Measurements from ENCODE around the gene TNNT1.
A peak's percentile ranks its signal among the peaks of the same experiment; 100 is the strongest.

The TNNT1 gene

DNA sequence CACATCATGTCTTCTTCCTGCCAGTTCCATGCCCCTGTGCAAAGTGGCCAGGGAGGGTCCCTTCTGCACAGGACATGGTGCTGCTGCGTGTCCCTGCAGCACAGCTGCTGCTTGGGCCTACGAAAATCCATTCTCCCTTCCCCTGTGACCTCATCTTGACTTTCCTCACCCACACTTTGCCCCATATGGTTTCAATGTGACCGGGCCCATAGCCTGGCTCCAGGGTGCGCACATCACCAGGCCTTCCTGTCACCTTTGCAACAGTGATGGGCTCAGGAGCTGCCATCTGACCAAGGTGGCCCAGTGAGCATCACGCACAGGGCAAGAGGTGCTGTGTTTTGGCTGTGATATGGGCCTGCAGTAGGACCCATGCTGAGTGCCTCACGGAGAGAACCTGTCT, 42.4 kb downstream of the TNNT1 start:
- no peak for DNase-seq

DNA sequence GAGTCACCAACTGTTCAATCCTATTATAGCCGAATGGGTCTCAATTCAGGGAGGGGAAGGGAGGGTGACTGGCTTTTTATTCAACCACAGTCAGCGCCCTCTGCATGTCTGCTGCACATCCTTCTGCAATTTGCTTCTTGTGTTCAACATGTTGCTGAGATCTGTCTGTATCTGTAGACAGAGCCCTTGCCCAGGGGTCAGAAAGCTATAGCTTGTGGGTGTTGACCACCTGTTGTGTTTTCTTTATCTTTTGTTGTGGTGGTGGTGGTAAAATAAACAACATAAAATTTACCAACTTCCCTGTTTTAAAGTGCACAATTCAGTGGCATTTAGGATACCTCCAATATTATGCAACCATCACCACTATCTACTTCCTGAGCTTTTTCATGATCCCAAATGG, 43.8 kb downstream of the TNNT1 start:
- DNase-seq = no peak

DNA sequence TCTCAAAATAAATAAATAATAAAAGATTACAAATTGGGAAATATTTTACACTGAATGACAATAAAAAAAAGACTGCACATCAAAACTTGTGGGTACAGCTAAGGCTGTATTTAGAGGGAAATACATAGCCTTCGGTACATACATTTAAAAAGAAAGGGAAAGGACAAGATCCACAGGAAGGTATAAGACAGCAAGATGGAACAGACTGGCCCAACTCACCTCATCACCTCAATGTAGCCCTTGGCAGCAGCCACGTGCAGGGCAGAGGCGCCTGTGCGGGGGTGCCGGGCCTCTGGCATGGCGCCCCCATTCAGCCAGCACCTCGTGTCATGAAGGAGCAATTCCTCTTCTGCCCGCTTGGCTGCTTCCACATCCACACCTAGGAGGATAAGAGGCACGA, 45.8 kb downstream of the TNNT1 start:
- no peak for DNase-seq

DNA sequence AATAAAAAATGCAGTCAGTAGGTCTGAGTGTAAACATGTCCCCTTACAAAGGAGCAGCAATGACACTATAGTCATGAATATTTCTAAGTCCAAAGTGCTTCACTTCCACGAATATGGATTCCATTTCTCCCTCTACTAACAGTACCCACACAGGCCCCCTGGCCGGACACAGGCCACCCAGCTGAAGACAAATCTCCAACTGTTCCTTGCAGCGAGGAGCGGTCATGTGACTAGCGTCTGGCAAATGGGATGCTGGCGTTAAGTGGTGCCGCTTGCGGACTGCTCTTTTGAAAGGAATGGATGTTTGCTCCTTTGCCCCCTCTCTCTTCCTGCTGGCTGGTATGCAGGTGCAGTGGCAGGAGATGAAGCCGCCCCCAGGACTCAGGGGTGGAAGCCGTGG, 47.7 kb downstream of the TNNT1 start:
- no peak for DNase-seq

DNA sequence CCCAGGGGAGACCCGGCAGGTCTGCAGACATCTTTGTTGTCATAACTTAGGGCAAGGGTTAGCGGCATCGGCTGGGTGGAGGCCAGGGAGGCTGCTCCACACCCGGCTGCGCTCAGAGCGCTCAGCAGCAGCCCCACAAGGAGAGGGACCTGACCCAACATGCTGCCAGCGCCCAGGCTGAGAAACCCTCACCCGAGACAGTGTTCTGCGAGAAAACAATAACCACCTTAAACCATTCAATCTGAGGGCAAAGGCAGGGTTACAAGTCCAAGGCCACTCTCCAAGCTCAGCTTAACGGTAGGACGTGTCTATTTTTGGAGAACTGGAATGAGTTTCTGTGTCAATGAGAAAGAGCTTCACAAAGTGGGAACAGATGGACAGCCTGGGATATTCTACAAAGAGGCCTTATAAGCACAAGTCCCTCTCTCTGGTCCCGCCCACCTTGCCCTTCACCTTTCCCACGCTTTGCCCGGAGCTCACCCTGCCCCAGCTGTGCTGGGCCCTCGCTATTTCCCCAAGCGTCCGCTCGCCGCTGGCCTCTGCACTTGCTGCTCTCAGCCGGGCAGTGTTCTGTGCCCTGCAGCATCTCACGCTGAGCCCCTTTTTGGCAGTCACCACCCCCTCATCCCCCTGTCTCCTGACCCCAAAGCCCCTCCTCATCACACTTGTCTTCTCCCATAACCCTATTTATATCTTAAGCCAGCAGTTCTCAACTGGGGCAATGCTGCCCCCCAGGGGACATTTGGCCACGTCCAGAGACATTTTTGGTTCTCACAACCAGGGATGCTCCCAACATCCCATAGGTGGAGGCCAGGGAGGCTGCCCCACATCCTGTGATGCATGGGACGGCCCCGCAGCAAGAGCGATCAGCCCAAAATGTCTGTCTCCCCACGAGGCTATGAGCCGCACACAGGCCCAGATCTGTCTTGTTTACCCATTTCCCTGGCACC, 49.2 kb downstream of the TNNT1 start:
- DNase-seq = no peak

DNA sequence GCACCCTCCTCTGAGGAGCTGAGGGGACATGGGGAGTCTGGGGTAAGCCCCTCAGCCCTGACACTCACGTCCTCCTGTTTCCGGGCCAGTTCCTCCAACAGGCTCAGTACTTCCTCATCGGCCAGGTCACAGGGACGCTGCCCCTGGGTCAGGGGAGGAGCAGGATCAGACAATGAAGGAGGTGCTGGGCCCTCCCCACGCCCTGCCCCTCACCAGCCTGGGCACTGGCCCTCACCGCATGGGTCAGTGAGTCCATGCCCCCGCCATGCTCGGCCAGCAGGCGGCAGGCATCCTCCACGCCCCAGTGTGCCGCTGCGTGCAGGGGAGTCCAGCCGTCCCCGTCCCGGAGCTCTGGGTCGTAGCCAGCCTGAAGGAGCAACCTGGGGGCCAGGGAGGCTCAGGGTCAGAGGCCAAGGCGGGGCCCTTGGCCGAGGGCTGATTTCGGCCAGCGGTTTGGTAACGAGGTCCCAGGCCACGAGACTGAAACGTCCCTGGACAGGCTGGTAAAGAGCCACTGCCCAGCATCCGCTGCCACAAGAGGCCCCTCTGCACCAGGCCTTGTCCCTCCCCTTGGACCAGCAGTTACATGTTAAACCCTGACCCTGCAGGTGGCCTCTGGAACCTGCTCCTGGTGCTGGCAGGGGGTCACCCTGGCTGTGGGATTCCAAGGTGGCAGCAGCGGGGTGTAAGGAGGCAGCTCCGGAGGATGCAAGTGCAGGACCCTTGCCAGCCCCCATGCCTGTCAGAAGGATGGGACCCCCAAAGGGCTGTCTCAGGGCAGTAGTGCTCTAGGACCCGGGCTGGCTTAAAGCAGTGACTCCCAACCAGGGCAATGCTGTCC, 50.1 kb downstream of the TNNT1 start:
- no peak for DNase-seq

DNA sequence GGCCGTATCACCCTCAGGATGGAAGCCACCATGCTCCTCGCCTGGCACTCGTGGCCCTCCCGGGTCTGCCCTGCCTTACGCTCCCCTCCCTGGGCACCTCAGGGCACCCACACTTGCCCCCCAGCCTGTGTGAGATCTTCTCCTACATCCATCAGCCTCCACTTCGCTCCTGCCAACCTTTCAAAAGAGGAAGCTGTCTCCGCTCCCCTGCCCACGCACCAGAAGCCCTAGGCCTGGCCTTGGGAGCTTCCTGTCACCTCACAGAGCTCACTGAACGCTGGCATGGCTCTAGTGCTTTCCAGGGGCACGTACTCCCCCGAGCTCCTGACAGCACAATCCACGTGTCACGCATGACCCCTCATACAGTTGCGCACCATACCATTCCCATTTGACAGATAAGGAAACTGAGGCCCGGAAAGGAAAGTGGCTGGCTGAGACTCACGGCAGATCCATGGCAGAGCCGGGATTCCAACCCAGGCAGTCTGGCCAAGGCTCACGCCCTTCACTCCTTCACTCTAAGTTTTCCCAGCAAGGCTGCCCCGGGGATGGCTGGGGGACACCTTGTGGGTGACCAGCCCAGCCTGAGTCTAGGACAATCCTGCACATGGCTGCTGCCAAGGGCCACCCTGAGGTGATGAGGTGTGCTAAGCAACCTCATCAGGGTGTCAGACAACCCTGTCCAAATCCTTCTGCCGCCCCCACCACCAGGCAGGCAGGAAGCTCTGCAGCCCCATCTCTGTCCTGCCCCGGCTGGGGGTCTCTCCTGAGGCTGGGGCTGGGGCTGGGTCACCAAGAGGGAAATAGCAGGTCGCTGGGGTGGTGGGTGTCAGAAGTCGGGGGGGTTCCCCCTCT, 50.9 kb downstream of the TNNT1 start:
- DNase-seq = no peak

DNA sequence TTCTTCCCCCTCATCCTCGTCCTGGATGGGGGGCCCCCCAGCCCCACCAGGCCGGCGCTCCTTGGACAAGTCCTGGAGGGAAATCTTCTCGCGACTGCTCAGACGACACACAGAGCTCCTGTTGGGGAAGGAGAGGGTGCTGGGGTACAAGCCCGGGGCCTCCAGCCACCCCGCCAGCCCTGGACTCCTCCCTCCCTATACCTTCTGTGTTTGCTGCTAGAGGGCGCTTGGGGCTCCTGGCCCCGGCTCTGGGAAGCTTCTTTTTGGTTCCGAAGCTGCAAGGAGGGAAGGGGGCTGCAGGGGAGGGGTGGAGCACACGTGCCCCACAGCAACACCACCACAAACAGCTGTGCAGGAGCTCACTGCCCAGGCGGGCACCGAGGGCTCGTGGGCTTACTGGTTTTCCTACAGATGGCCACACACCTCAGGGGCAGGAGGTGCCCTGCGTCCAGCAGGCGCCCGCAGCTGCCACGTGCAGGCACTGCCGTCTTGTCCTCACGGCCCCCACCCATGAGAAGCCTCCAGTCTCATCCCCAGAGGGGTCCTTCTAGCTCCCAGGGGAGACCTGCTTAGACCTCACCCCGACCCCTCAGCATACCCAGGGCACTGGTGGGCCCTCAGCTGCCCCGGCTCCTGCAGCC, 52.8 kb downstream of the TNNT1 start:
- no peak for DNase-seq

DNA sequence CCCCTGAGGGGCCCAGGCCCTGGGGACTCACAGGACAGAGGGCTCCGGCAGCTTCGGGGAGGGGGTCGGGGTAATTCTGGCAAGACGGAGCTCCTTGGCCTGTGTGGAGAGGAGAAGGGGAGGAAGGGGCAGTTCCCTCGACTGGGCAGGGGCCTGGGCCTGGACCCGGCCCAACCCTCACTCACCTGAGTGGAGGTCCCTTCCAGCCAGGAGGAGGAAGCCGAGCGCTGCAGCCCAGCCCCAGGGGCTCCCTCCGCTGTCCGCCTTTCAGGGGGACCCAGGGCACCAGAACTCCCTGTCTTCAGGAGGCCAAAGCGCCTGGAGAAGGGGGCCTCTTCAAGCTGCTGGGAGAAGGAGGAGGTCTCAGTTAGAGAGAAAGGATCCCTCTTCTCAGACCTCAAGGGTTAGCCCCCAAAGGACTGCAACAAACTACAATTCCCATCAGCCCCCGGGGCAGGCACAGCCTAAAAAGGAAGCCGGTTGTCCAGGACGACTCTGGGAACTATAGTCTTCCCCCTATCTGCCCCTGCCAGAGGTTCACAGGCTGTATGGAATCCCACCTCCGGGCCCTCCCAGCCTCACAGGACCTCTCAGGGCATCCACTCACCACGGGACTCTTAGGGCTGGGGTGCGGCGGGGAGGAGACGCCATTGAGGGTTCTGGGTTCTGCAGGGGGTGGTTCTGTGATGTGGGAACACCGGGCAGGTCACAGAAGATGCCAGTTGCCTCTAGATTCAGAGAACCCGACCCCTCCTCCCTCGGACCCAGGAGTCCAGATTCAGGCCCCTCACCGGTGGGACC, 53.5 kb downstream of the TNNT1 start:
- DNase-seq = no peak

DNA sequence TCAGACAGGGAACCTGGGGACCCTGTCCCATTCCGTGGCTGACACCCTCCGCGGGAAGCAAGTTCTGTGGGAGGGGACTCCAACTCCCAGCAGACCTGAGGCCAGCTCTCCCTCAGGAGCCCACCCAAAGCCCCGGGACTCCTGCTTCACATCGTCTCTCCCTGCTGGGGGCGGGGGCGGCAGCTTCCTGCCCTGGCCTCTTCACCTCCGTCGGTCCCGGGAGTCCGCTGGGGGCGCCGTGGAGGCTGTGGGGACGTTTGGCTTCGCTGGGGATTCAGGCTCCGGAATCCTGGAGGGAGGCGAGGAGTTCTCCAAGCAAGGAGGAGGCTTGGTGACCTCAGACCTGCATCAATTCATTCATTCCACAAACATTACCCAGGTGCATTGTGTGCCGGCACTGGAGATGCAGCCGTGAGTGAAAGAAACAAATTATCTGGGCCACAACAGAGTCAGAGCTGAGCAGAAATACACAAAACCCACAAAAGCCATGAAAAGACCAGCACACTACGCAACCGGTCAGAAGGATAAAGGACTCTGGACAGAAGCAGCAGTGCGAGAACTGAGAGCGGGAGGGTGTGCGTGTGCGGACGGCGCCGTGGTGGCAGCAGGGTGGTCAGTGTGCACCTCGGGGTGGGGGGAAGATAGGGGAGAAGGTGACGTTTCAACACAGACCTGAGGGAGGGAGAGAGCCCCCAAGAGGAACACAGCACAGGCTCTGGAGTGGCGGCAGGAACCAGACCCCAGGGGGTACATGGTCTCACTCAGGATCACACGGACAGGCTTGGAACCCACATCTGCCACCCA, 54.3 kb downstream of the TNNT1 start:
- DNase-seq = no peak

DNA sequence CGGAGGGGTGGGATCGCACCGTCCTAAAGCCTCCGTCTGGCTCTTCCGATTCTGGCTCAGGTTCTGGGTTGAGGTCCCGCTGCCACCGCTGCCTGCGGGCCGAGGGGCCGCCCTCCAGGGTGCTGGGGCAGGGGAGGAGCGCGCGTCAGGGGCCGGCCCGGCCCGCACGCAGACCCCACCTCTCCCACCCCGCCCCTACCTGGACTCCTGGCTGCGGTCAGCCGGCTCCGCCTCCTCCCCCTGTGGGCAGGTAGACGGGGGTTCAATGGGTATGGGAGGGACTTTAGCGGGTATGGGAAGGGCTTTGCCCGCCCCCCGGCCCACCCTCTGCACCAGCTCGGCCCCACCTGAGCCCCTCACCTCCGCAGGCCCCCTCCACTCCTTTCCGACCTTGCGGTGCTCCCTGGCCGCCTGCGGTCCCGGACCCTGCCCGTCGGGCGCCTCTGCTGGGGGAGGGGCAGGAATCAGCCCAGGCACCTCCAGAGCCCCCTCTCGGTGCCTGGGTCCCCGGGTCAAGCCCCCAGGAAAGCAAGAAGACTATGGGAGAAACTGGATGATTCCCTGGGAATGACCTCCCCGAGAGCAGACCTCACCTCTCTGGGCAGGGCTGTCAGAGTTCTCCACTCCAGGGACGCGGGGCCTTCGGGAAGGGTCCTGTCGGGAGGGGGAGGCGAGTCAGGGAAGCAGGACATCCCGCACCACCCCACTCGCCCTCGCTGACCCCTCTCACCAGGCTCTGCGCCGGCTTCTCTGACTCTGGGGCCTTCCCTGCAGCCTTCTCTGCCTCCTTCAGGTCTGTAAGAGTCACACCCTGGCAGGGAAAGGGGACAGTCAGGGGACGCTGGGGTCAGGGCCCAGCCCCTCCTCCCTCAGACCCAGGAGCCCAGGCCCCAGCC, 56.3 kb downstream of the TNNT1 start:
- DNase-seq = no peak

DNA sequence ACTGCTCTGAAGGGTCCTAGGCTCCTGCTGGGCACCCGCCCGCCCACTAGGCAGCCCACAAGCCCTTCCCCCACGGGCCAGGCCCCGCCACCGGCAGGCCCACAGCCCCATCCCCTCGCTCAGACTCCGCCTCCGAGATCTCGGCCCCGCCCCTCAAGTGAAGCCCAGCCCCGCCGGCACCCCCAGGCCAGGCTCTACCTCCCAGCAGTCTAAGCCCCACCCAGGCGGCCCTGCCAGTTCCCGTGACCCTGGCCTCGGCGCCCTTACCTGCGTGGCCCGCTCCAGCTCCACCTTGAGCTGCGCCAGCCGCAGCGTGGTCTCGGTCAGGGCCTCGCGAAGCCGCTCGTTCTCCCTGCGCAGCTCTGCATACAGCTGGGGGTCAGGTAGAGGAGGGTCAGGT, 57.1 kb downstream of the TNNT1 start:
- DNase-seq = no peak

DNA sequence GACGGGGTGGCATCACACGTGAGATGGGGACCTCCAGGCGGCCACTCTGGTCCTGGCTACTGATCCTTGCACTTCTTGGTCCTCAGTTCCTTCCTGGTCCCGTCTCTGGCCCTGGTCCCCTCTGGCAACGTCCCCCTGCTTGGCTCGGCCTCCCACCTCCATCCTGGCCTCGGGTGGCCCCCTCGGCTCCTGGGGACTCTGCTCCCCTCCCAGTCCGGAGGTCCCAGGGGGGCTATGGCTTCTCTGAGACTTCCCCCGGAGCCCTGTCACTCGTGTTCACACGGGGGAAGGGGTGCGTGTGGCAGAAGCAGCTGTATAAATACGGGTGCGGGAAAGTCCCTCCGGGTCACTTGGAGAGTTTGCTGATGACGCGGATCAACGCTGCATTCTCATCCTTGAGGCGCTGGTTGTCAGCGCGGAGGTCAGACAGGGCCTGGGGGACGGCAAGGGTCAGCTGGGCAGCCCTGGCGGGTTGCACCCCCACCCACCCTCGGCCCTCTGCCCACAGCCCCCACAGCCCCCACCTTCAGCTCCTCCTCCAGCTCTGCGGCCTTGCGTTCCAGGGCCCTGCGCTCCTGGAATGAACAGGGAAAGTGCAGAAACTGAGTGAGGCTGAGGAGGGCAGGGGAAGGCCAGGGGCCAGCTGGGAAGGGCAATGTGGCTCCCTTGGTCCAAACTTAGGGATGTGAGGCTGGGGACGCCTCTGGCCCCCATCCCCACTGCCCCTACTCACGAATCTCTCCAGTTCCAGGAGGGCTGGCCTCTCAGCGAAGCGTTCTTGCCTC, 57.7 kb downstream of the TNNT1 start:
- no peak for DNase-seq

DNA sequence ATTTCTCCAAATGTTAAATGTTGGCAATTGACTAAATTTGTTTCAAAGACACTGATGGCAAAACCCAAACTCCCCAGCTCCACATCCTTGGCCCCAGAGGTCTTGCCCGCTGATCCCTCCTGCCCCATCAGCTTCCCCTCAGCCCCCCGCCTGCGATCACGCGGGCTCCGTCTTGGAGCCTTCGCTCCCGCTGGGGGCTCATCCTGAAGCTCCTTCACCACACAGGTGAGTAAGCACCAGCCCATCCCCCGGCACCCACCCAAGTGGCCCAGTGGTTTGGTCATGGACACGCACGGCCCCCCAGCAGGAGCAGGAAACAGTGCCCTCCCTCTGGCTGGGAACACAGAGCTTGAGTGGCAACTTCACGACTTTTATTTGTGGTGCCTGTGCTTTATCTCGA, 58.4 kb downstream of the TNNT1 start:
- DNase-seq = no peak

DNA sequence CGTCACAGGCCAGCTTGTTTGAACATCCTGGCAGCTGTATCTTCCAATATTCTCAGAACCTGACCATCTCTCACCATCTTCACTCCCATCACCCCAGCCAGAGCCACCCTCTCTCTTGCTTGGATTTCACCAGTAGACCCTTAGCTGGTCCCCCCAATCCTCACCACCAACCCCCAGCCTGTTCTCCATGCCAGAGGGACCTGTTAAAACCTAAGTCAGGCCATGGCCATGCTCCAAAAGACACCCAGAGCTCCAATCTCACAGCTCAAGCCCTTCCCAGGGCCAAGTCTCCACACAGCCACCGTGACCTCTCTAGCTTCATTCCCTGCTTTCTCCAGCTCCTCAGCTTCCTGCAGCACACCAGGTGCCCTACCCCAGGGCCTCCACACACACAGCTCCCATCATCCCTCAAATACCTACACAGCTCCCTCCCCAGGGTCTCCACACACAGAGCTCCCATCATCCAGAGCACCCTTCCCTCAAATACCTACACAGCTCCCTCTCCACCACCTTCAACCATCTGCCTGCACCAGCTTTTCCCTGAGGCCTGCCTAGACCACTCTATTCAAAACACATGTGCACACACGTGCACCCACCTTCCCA, 59.6 kb downstream of the TNNT1 start:
- DNase-seq = no peak

DNA sequence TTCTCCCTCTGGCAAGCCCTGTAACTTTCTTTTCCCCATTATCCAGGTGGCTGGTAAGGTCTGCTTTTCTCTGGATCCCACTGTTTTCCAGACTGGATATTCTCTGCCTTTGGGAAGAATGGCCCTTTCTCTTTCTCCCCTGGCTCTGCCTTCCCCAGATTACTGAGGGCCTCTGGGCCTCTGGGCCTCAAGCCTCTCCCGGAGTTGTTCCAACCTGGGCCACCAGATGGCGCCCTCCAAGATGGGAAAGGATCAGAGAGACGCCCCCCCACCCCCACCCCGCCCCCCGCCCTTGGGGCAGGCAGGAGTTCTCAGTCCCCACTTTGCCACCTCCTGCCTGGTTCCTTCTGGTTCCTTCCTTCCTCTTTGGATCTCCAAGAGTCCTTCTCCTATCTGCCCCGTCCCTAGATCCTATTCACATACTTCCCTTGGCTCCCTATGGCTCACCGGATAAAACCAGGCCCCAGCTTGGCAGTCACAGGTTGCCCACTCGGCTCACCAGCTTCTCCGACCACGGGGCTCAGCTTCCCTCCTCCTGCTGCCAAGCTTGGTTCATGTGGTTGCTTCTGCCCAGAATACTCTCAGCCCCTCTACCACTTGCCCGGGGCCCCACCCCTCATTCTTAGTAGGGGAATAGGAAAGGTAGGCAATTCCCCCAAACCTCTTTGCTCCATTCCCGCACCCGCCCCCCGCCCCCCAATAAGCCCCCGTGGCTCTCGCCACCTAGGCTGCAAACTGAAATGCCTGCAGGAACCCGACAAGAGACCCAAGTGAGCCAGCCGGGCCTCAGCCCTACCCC, 60.3 kb downstream of the TNNT1 start:
- DNase-seq = peak; percentile 30

DNA sequence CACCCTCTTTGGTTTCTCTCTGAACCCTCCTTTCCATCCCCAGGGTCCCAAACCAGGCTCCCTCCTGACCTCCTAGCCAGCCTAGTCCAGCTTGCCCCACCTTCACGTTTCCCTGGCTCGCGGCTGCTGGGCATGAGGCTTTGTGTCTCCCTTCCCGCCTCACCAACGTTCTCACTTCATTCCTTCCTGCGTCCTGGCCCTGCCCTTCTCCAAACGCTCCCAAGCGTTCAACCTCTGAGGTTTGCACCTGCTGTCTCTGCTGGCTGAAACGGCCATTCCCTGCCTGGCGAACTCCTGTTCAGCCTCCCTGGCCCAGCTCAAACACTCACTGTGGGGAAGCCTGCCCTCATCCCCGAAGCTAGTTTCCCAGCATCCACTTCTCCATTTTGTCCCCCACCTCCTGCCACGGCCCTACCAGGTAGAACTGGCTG, 61.0 kb downstream of the TNNT1 start:
- no peak for DNase-seq

DNA sequence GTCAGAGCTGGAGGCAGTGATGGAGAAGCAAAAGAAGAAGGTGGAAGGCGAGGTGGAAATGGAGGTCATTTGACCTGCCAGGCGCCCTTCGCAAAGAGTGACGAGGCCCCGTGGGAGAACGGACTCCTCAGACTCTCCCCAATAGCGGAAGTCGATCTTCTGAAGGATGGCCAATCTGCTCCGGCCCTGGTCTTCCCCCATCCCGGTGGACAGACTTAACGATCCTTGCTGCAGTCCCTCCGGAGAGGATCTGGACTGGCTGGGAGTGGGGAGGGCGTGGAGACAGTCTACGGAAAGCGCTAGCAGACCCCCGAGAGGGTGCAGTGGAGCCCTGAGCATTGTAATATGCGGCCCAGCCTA, 61.5 kb downstream of the TNNT1 start:
- DNase-seq = no peak

Measured in NCI-H2107 (cell line).